Liver (tissue), 3 donors: ENCODE measurements around the gene SLC25A21.

Source experiments
- ATF3 ChIP-seq: IDR thresholded peaks from 2 replicates; pipeline ENCODE4 v1.6.1; 2016; ENCODE audit warnings: antibody characterized with exemption
- CTCF ChIP-seq: fragments of 150-350 bp; IDR thresholded peaks from 2 replicates; pipeline ENCODE4 v1.5.1; 2017; ENCODE audit warnings: improper control_type of control experiment, low read depth, low read length; ENCODE audit not compliant: missing input control
- EGR1 ChIP-seq, 2 donors: IDR thresholded peaks; 2 replicates each; pipeline ENCODE4 v1.6.1; 2016 to 2018; ENCODE audit warnings: antibody characterized with exemption in 2 of 2, low read depth in 2 of 2
- HNF4A ChIP-seq, 2 donors: conservative IDR thresholded peaks; 2 replicates each; pipeline ENCODE4 v1.6.1; 2016; ENCODE audit warnings: antibody characterized with exemption in 2 of 2, mild to moderate bottlenecking in 2 of 2
- HNF4G ChIP-seq: IDR thresholded peaks from 2 replicates; pipeline ENCODE4 v1.6.1; 2016; ENCODE audit warnings: antibody characterized with exemption
- JUND ChIP-seq, 2 donors: IDR thresholded peaks; 2 replicates each; pipeline ENCODE4 v1.6.1; 2016; ENCODE audit warnings: antibody characterized with exemption in 2 of 2
- RAD21 ChIP-seq, 2 donors: IDR thresholded peaks; 2 replicates each; pipeline ENCODE4 v1.6.1; 2016; ENCODE audit warnings: antibody characterized with exemption in 2 of 2, mild to moderate bottlenecking in 2 of 2
- RXRA ChIP-seq, 2 donors: IDR thresholded peaks; 2 replicates each; pipeline ENCODE4 v1.6.1; 2017 to 2018; ENCODE audit warnings: antibody characterized with exemption in 2 of 2, mild to moderate bottlenecking in 1 of 2
- TAF1 ChIP-seq: conservative IDR thresholded peaks from 2 replicates; pipeline ENCODE4 v1.6.1; 2016; ENCODE audit warnings: antibody characterized with exemption, mild to moderate bottlenecking
- YY1 ChIP-seq: IDR thresholded peaks from 2 replicates; pipeline ENCODE4 v1.6.1; 2016; ENCODE audit warnings: antibody characterized with exemption, mild to moderate bottlenecking
- TF ChIP-seq, protein P1 (sequence below): IDR thresholded peaks from 2 replicates; pipeline ENCODE4 v1.6.1; 2016; ENCODE audit warnings: antibody characterized with exemption
- TF ChIP-seq, protein P2 (sequence below): IDR thresholded peaks from 2 replicates; pipeline ENCODE4 v1.6.1; 2016; ENCODE audit warnings: antibody characterized with exemption, mild to moderate bottlenecking
- donor health status: healthy.
- donor health status: healthy.

- TF ChIP-seq CTCF (no peak), TAF1 (no peak), ATF3 (no peak), HNF4A (conservative IDR thresholded peaks at IDR 0.05) (no peak), JUND (IDR thresholded peaks at IDR 0.05) (no peak), HNF4G (no peak), YY1 (no peak), RXRA (IDR thresholded peaks at IDR 0.05) (no peak), EGR1 (IDR thresholded peaks at IDR 0.05; ENCODE audit: low read depth in 2 of 2) (no peak), RAD21 (IDR thresholded peaks at IDR 0.05) (no peak)
- TF ChIP-seq, protein P1, sequence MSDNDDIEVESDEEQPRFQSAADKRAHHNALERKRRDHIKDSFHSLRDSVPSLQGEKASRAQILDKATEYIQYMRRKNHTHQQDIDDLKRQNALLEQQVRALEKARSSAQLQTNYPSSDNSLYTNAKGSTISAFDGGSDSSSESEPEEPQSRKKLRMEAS = no peak
- TF ChIP-seq, protein P2, sequence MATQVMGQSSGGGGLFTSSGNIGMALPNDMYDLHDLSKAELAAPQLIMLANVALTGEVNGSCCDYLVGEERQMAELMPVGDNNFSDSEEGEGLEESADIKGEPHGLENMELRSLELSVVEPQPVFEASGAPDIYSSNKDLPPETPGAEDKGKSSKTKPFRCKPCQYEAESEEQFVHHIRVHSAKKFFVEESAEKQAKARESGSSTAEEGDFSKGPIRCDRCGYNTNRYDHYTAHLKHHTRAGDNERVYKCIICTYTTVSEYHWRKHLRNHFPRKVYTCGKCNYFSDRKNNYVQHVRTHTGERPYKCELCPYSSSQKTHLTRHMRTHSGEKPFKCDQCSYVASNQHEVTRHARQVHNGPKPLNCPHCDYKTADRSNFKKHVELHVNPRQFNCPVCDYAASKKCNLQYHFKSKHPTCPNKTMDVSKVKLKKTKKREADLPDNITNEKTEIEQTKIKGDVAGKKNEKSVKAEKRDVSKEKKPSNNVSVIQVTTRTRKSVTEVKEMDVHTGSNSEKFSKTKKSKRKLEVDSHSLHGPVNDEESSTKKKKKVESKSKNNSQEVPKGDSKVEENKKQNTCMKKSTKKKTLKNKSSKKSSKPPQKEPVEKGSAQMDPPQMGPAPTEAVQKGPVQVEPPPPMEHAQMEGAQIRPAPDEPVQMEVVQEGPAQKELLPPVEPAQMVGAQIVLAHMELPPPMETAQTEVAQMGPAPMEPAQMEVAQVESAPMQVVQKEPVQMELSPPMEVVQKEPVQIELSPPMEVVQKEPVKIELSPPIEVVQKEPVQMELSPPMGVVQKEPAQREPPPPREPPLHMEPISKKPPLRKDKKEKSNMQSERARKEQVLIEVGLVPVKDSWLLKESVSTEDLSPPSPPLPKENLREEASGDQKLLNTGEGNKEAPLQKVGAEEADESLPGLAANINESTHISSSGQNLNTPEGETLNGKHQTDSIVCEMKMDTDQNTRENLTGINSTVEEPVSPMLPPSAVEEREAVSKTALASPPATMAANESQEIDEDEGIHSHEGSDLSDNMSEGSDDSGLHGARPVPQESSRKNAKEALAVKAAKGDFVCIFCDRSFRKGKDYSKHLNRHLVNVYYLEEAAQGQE = no peak
Observed at GRCh38 chr14:36655571-36655962, 516.8 kb downstream of the SLC25A21 start.
